ENCODE data around the gene PPIL6.

PPIL6 gene

DNA sequence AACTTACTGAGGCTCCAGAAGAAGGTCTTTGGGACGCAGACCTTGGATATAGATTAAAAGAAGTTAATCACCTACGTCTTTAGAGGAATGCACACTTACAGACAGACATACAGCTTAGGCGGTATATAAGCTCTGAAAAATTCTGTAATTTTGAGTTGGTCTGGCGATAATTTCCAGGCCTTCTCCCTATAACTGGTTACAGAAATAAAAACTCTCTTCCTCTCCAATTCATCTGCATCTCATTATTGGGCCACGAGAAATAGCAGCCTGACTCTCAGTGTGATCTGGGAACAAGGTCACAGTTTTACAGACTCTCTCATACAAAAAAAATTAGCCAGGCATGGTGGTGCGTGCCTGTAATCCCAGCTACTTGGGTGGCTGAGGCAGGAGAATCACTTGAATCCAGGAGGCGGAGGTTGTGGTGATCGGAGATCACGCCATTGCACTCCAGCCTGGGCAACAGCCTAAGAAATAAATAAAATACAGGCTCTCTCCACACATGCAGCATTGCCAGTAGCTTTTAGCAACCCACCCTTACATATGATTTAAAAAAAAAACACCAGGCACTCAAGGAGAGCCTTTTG, 37.9 kb upstream of the PPIL6 start:
- no peaks in the 10 kb centered on the region for H3K9me2 ChIP-seq (replicated peaks; ENCODE audit: control insufficient read depth, low read length)
- TF ChIP-seq EZH2phosphoT487 (IDR thresholded peaks at IDR 0.05; ENCODE audit: borderline replicate concordance, low read length) = no peak
- TF ChIP-seq, protein P1, sequence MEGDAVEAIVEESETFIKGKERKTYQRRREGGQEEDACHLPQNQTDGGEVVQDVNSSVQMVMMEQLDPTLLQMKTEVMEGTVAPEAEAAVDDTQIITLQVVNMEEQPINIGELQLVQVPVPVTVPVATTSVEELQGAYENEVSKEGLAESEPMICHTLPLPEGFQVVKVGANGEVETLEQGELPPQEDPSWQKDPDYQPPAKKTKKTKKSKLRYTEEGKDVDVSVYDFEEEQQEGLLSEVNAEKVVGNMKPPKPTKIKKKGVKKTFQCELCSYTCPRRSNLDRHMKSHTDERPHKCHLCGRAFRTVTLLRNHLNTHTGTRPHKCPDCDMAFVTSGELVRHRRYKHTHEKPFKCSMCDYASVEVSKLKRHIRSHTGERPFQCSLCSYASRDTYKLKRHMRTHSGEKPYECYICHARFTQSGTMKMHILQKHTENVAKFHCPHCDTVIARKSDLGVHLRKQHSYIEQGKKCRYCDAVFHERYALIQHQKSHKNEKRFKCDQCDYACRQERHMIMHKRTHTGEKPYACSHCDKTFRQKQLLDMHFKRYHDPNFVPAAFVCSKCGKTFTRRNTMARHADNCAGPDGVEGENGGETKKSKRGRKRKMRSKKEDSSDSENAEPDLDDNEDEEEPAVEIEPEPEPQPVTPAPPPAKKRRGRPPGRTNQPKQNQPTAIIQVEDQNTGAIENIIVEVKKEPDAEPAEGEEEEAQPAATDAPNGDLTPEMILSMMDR (IDR thresholded peaks at IDR 0.05; ENCODE audit: low read depth, low read length, poor library complexity, severe bottlenecking) = no peak
- H3K4me2 ChIP-seq (ENCODE audit: low read length) = peak overlapping the region; percentile 62
- peaks cover 85% of the 10 kb centered on the region for H3K36me3 ChIP-seq (ENCODE audit: control insufficient read depth, low read length)
- H3K4me1 ChIP-seq (ENCODE audit: control insufficient read depth, low read length) = peaks cover 47% of the 10 kb centered on the region
- H4K20me1 ChIP-seq (ENCODE audit: control insufficient read depth, insufficient read depth, low read depth, low read length) = peaks cover 15% of the 10 kb centered on the region
- H3F3A ChIP-seq (ENCODE audit: control insufficient read depth, insufficient read depth) = no peaks in the 10 kb centered on the region
- H3K79me2 ChIP-seq (ENCODE audit: control insufficient read depth, low read length) = peaks cover 90% of the 10 kb centered on the region
- H3K9me3 ChIP-seq (ENCODE audit: control insufficient read depth, insufficient read depth, low read length) = no peaks in the 10 kb centered on the region
- no peaks in the 10 kb centered on the region for H3K27me3 ChIP-seq (ENCODE audit: control insufficient read depth, low read length)
- H3K27ac ChIP-seq (ENCODE audit: low read depth, low read length) = no peak overlapping the region
- peak overlapping the region; percentile 54 for H3K4me3 ChIP-seq (ENCODE audit: low read length)

DNA sequence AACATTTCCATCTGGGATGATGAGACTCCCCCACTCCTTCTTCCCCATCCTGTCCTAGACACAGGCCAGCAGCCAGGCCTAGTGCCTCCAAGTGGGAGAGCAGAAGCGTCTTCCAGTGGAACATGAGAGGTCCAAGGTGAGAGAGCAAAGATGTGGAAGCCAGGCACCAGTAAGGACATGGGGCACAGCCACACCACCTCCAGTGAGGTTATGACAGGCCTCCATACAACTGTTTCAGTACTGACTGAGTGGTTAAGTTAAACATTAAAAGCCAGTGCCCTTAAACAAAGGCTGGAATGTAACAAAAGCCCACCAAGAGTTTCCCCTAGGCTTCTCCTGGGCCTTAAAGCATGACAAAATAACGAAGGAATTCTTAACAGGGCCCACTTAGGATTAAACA, 37.3 kb upstream of the PPIL6 start:
- Histone ChIP-seq H3K4me2 (ENCODE audit: low read length) (peak overlapping the region; percentile 62), H3K9me2 (replicated peaks; ENCODE audit: control insufficient read depth, low read length) (no peaks in the 10 kb centered on the region), H3K79me2 (ENCODE audit: control insufficient read depth, low read length) (peaks cover 93% of the 10 kb centered on the region), H3K36me3 (ENCODE audit: control insufficient read depth, low read length) (peaks cover 91% of the 10 kb centered on the region), H3K9me3 (ENCODE audit: control insufficient read depth, insufficient read depth, low read length) (no peaks in the 10 kb centered on the region), H3K27ac (ENCODE audit: low read depth, low read length) (no peak overlapping the region), H3F3A (ENCODE audit: control insufficient read depth, insufficient read depth) (no peaks in the 10 kb centered on the region), H3K4me1 (ENCODE audit: control insufficient read depth, low read length) (peaks cover 50% of the 10 kb centered on the region), H3K4me3 (ENCODE audit: low read length) (peak overlapping the region; percentile 54), H4K20me1 (ENCODE audit: control insufficient read depth, insufficient read depth, low read depth, low read length) (peaks cover 15% of the 10 kb centered on the region), H3K27me3 (ENCODE audit: control insufficient read depth, low read length) (no peaks in the 10 kb centered on the region)
- no peak for TF ChIP-seq EZH2phosphoT487 (IDR thresholded peaks at IDR 0.05; ENCODE audit: borderline replicate concordance, low read length)
- TF ChIP-seq, protein P1 (IDR thresholded peaks at IDR 0.05; ENCODE audit: low read depth, low read length, poor library complexity, severe bottlenecking) = no peak

DNA sequence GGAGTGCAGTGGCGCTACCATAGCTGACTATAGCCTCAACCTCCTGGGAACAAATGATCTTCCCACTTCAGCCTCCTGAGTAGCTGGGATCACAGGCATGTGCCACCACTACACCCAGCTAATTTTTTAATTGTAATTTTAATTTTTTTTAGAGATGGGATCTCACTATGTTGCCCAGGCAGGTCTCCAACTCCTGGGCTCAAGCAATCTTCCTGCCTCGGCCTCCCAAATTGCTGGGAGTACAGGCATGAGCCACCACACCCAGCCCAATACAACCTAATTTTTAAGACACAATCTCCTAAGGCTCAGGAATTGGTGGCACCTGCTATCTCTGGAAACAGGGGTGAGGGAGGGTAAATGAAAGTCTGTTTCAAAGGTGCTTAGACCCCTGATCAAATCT, 36.8 kb upstream of the PPIL6 start:
- H3F3A ChIP-seq (ENCODE audit: control insufficient read depth, insufficient read depth) = no peaks in the 10 kb centered on the region
- H3K4me3 ChIP-seq (ENCODE audit: low read length) = peak overlapping the region; percentile 54; the same call in 1 of the 2 replicates
- no peaks in the 10 kb centered on the region for H3K9me2 ChIP-seq (replicated peaks; ENCODE audit: control insufficient read depth, low read length)
- H4K20me1 ChIP-seq (ENCODE audit: control insufficient read depth, insufficient read depth, low read depth, low read length) = peaks cover 15% of the 10 kb centered on the region
- peak overlapping the region; percentile 62 for H3K4me2 ChIP-seq (ENCODE audit: low read length)
- peaks cover 55% of the 10 kb centered on the region for H3K4me1 ChIP-seq (ENCODE audit: control insufficient read depth, low read length)
- TF ChIP-seq, protein P1 (IDR thresholded peaks at IDR 0.05; ENCODE audit: low read depth, low read length, poor library complexity, severe bottlenecking) = no peak
- no peak for TF ChIP-seq EZH2phosphoT487 (IDR thresholded peaks at IDR 0.05; ENCODE audit: borderline replicate concordance, low read length)
- H3K36me3 ChIP-seq (ENCODE audit: control insufficient read depth, low read length) = peaks cover 96% of the 10 kb centered on the region
- no peaks in the 10 kb centered on the region for H3K27me3 ChIP-seq (ENCODE audit: control insufficient read depth, low read length)
- H3K79me2 ChIP-seq (ENCODE audit: control insufficient read depth, low read length) = peaks cover 93% of the 10 kb centered on the region
- H3K9me3 ChIP-seq (ENCODE audit: control insufficient read depth, insufficient read depth, low read length) = no peaks in the 10 kb centered on the region
- H3K27ac ChIP-seq (ENCODE audit: low read depth, low read length) = no peak overlapping the region

All from DOHH2 (cell line).